Measurements from ENCODE around the gene SH3RF1. TPM values are rescaled to one million over a fixed set of nuclear protein-coding genes. Genes with fewer than 3 reads are reported as not detected.

The SH3RF1 gene
- total RNA-seq, 1 experiment from 2014 or later = 15.3 TPM

GRCh38 chr4:169210504-169211118 is 60.1 kb downstream of the SH3RF1 start:
- no CpG with 5 or more reads among the region's 3 CpGs for WGBS (ENCODE audit: extremely low coverage, insufficient read length, low lambda C conversion rate)
- peaks cover 20 to 24% of the 10 kb centered on the region in 2 experiments for H3K4me1 Mint-ChIP-seq

More at GRCh38 chr4:169210504-169211118, 60.1 kb downstream of the SH3RF1 start:
- Histone ChIP-seq H2BK15ac (ENCODE audit: low read depth, low read length) (no peak overlapping the region), H3K23ac (ENCODE audit: insufficient read length, low read depth, low read length) (no peak overlapping the region), H3K4ac (ENCODE audit: low read depth, low read length) (no peak overlapping the region), H2BK20ac (ENCODE audit: low read depth, low read length, poor library complexity, severe bottlenecking) (no peak overlapping the region), H4K91ac (ENCODE audit: insufficient read length, low read depth, low read length) (no peak overlapping the region), H2BK120ac (ENCODE audit: low read depth, low read length, poor library complexity, severe bottlenecking) (no peak overlapping the region), H2BK5ac (ENCODE audit: insufficient read length, low read length) (no peak overlapping the region), H3K27ac (ENCODE audit: insufficient read length, low read depth, low read length) (no peak overlapping the region), H4K5ac (ENCODE audit: insufficient read length, low read depth, low read length) (no peak overlapping the region), H3K79me2 (ENCODE audit: insufficient read depth, low read length) (no peaks in the 10 kb centered on the region; the same call in 1 of the 2 replicates), H3K18ac (ENCODE audit: insufficient read length, low read depth, low read length) (no peak overlapping the region), H3K9me3 (ENCODE audit: control insufficient read depth, low read depth, low read length) (no peaks in the 10 kb centered on the region), H4K8ac (replicated peaks; ENCODE audit: insufficient read length, low read depth, low read length) (no peak overlapping the region), H2AK5ac (ENCODE audit: insufficient read length, low read length) (no peak overlapping the region), H3K27me3 (ENCODE audit: insufficient read depth, low read length) (no peaks in the 10 kb centered on the region), H3K9ac (ENCODE audit: extremely low read depth, insufficient read length, low read length) (no peak overlapping the region), H3K56ac (ENCODE audit: insufficient read length, low read depth, low read length) (no peak overlapping the region), H3K23me2 (ENCODE audit: insufficient read length, low read depth, low read length, poor library complexity, severe bottlenecking) (no peaks in the 10 kb centered on the region), H3T11ph (ENCODE audit: low read length) (no peak overlapping the region), H2AFZ (ENCODE audit: low read length) (no peak overlapping the region), H4K20me1 (ENCODE audit: control insufficient read depth, insufficient read depth, insufficient read length) (no peaks in the 10 kb centered on the region), H3K4me1 (ENCODE audit: insufficient read depth, low read length) (no peaks in the 10 kb centered on the region), H2BK12ac (ENCODE audit: insufficient read length, low read depth, low read length) (no peak overlapping the region), H3K4me2 (ENCODE audit: insufficient read depth, insufficient read length, low read length) (no peak overlapping the region), H3K14ac (ENCODE audit: insufficient read depth, low read length) (no peak overlapping the region), H3K79me1 (ENCODE audit: insufficient read depth, low read depth, low read length, poor library complexity, severe bottlenecking) (no peaks in the 10 kb centered on the region)
- H3K36me3 Mint-ChIP-seq (ENCODE audit: insufficient read depth in 1 of 3, low read depth in 3 of 3) = peaks cover 19 to 30% (median 21%) of the 10 kb centered on the region in 3 experiments
- peaks cover 18 to 21% of the 10 kb centered on the region in 2 experiments for H3K9me3 Mint-ChIP-seq
- TF ChIP-seq, protein P1, sequence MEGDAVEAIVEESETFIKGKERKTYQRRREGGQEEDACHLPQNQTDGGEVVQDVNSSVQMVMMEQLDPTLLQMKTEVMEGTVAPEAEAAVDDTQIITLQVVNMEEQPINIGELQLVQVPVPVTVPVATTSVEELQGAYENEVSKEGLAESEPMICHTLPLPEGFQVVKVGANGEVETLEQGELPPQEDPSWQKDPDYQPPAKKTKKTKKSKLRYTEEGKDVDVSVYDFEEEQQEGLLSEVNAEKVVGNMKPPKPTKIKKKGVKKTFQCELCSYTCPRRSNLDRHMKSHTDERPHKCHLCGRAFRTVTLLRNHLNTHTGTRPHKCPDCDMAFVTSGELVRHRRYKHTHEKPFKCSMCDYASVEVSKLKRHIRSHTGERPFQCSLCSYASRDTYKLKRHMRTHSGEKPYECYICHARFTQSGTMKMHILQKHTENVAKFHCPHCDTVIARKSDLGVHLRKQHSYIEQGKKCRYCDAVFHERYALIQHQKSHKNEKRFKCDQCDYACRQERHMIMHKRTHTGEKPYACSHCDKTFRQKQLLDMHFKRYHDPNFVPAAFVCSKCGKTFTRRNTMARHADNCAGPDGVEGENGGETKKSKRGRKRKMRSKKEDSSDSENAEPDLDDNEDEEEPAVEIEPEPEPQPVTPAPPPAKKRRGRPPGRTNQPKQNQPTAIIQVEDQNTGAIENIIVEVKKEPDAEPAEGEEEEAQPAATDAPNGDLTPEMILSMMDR (conservative IDR thresholded peaks at IDR 0.05) = no peak
- H3K27me3 Mint-ChIP-seq (ENCODE audit: low read depth) = no peaks in the 10 kb centered on the region; the same call in 1 of the 2 replicates
- no peak overlapping the region for H3K27ac Mint-ChIP-seq
- DNase-seq = no peak
- no peak overlapping the region for H3K4me3 Mint-ChIP-seq

Data from H9 (cell line).